ENCODE data around the gene PPOX. TPM values are rescaled to one million over a fixed set of nuclear protein-coding genes. Genes with fewer than 3 reads are reported as not detected.

Gene PPOX
- total RNA-seq, 1 donor from 2014 or later, result 20.0 TPM

GRCh38 chr1:161171696-161172095 lies 5.5 kb downstream of the PPOX start:
- peaks cover 44% of the 10 kb centered on the region for H3K36me3 Mint-ChIP-seq (ENCODE audit: low read depth, unreplicated experiment)
- no peaks in the 10 kb centered on the region for H3K9me3 ChIP-seq (ENCODE audit: insufficient read depth, low read depth, low read length)
- no peaks in the 10 kb centered on the region for H3K27me3 Mint-ChIP-seq (ENCODE audit: low read depth, unreplicated experiment)
- peaks cover 25% of the 10 kb centered on the region for H3K4me1 ChIP-seq (ENCODE audit: insufficient read depth, low read length)
- no peak for DNase-seq (ENCODE audit: low read depth)
- H3K27ac Mint-ChIP-seq (ENCODE audit: unreplicated experiment), result no peak overlapping the region
- H3K27me3 ChIP-seq (ENCODE audit: insufficient read depth, low read length), result no peaks in the 10 kb centered on the region
- H3K36me3 ChIP-seq (ENCODE audit: insufficient read depth, low read length), result peaks cover 21% of the 10 kb centered on the region
- peaks cover 19% of the 10 kb centered on the region for H3K79me2 ChIP-seq (ENCODE audit: insufficient read depth, low read length)
- H3K9ac ChIP-seq (ENCODE audit: low read length), result no peak overlapping the region
- H3K4me3 ChIP-seq (ENCODE audit: insufficient read depth, low read depth, low read length), result no peak overlapping the region
- no peaks in the 10 kb centered on the region for H3K9me3 Mint-ChIP-seq (ENCODE audit: unreplicated experiment)
- H4K20me1 ChIP-seq (ENCODE audit: insufficient read depth, low read length), result peaks cover 14% of the 10 kb centered on the region
- TF ChIP-seq EZH2 (IDR thresholded peaks at IDR 0.05; ENCODE audit: insufficient read depth, low read length) (no peak), CTCF (IDR thresholded peaks at IDR 0.05; ENCODE audit: insufficient read depth, low read depth, low read length) (no peak)
- no peak overlapping the region for H3K4me3 Mint-ChIP-seq (ENCODE audit: unreplicated experiment)
- FAIRE-seq, result no peak
- peaks cover 24% of the 10 kb centered on the region for H3K4me1 Mint-ChIP-seq (ENCODE audit: low read depth, unreplicated experiment)
- H3K4me2 ChIP-seq (ENCODE audit: low read length), result no peak overlapping the region
- H3K27ac ChIP-seq (ENCODE audit: low read depth, low read length), result no peak overlapping the region
- H2AFZ ChIP-seq (ENCODE audit: low read depth, low read length), result no peak overlapping the region

- H3K36me3 ChIP-seq (ENCODE audit: insufficient read depth, low read length), result peaks cover 21% of the 10 kb centered on the region
- Mint-ChIP-seq H3K36me3 (ENCODE audit: low read depth, unreplicated experiment) (peaks cover 45% of the 10 kb centered on the region), H3K4me1 (ENCODE audit: low read depth, unreplicated experiment) (peaks cover 20% of the 10 kb centered on the region), H3K4me3 (ENCODE audit: unreplicated experiment) (peak overlapping the region; percentile 47), H3K27me3 (ENCODE audit: low read depth, unreplicated experiment) (no peaks in the 10 kb centered on the region), H3K9me3 (ENCODE audit: unreplicated experiment) (no peaks in the 10 kb centered on the region), H3K27ac (ENCODE audit: unreplicated experiment) (peak overlapping the region; percentile 84)
- H3K79me2 ChIP-seq (ENCODE audit: insufficient read depth, low read length), result peaks cover 19% of the 10 kb centered on the region
- H3K27me3 ChIP-seq (ENCODE audit: insufficient read depth, low read length), result no peaks in the 10 kb centered on the region
- peak overlapping the region; percentile 57 for H3K9ac ChIP-seq (ENCODE audit: low read length)
- H3K4me3 ChIP-seq (ENCODE audit: insufficient read depth, low read depth, low read length), result no peak overlapping the region
- no peak for DNase-seq (ENCODE audit: low read depth)
- H2AFZ ChIP-seq (ENCODE audit: low read depth, low read length), result no peak overlapping the region
- H3K4me2 ChIP-seq (ENCODE audit: low read length), result no peak overlapping the region
- H3K9me3 ChIP-seq (ENCODE audit: insufficient read depth, low read depth, low read length), result no peaks in the 10 kb centered on the region
- FAIRE-seq, result no peak
- H4K20me1 ChIP-seq (ENCODE audit: insufficient read depth, low read length), result peaks cover 14% of the 10 kb centered on the region
- TF ChIP-seq EZH2 (IDR thresholded peaks at IDR 0.05; ENCODE audit: insufficient read depth, low read length) (no peak), CTCF (IDR thresholded peaks at IDR 0.05; ENCODE audit: insufficient read depth, low read depth, low read length) (no peak)
- H3K27ac ChIP-seq (ENCODE audit: low read depth, low read length), result peak overlapping the region; percentile 73
- peaks cover 20% of the 10 kb centered on the region for H3K4me1 ChIP-seq (ENCODE audit: insufficient read depth, low read length)
Measured at GRCh38 chr1:161172349-161172748, 6.1 kb downstream of the PPOX start.

DNA sequence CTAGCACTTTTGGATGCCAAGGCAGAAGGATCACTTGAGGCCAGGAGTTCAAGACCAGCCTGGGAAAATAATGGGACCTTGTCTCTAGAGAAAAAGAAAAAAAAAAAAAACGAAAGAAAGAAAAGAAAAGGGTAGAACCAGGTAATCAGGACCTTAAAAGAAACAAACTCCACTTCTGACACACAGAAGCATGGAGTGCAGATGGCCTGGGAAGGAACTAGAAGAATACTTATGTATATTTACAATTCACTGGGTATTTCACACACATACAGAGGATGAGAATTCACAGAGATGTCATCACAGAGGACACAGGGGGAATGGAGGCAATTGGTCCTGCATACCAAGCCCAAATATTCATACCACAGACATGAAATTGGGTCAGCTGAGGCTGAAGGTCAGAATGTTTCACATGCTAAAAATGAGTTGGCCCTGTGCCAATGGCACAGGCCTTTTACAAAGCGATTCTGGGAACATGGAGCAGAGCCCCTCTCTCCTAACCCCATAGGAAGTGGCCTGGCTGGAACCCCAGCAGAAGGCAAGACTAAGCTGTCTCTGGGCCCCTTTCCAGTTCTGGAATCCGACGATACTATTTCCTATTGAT lies 6.7 kb downstream of the PPOX start:
- peaks cover 45% of the 10 kb centered on the region for H3K36me3 Mint-ChIP-seq (ENCODE audit: low read depth, unreplicated experiment)
- H3K27me3 Mint-ChIP-seq (ENCODE audit: low read depth, unreplicated experiment), result no peaks in the 10 kb centered on the region
- peak; percentile 69 for DNase-seq (ENCODE audit: low read depth)
- H3K9me3 Mint-ChIP-seq (ENCODE audit: unreplicated experiment), result no peaks in the 10 kb centered on the region
- no peak for FAIRE-seq
- Histone ChIP-seq H3K4me2 (ENCODE audit: low read length) (peak overlapping the region; percentile 39), H3K9me3 (ENCODE audit: insufficient read depth, low read depth, low read length) (no peaks in the 10 kb centered on the region), H3K79me2 (ENCODE audit: insufficient read depth, low read length) (peaks cover 19% of the 10 kb centered on the region), H4K20me1 (ENCODE audit: insufficient read depth, low read length) (peaks cover 14% of the 10 kb centered on the region), H3K4me1 (ENCODE audit: insufficient read depth, low read length) (peaks cover 23% of the 10 kb centered on the region), H3K36me3 (ENCODE audit: insufficient read depth, low read length) (peaks cover 21% of the 10 kb centered on the region), H3K4me3 (ENCODE audit: insufficient read depth, low read depth, low read length) (no peak overlapping the region), H3K27ac (ENCODE audit: low read depth, low read length) (peak overlapping the region; percentile 73), H3K9ac (ENCODE audit: low read length) (peak overlapping the region; percentile 57), H3K27me3 (ENCODE audit: insufficient read depth, low read length) (no peaks in the 10 kb centered on the region), H2AFZ (ENCODE audit: low read depth, low read length) (no peak overlapping the region)
- H3K27ac Mint-ChIP-seq (ENCODE audit: unreplicated experiment), result peak overlapping the region; percentile 84
- H3K4me1 Mint-ChIP-seq (ENCODE audit: low read depth, unreplicated experiment), result peaks cover 20% of the 10 kb centered on the region
- TF ChIP-seq EZH2 (IDR thresholded peaks at IDR 0.05; ENCODE audit: insufficient read depth, low read length), result no peak
- no peak for TF ChIP-seq CTCF (IDR thresholded peaks at IDR 0.05; ENCODE audit: insufficient read depth, low read depth, low read length)
- peak overlapping the region; percentile 9 for H3K4me3 Mint-ChIP-seq (ENCODE audit: unreplicated experiment)

Data from astrocyte (in vitro differentiated cells and primary cell).